K562 (cell line): ENCODE measurements around the gene AKAP10. TPM values are rescaled to one million over a fixed set of nuclear protein-coding genes. Genes with fewer than 3 reads are reported as not detected.

Source experiments
- CXXC5 ChIP-seq: fragments of 250-450 bp; sonication (Bioruptor Pico); IDR thresholded peaks from 2 replicates; pipeline ENCODE4 v1.8.0; 2022; ENCODE audit warnings: inconsistent platforms, mild to moderate bottlenecking, moderate library complexity
- ELF1 ChIP-seq: fragments of 200-800 bp; sonication (Bioruptor generic); IDR thresholded peaks from 2 replicates; pipeline ENCODE4 v1.6.1; 2016; ENCODE audit warnings: missing genetic modification characterization, missing compliant biosample characterization
- ERF ChIP-seq: fragments of 450-650 bp; formaldehyde crosslinking; IDR thresholded peaks from 2 replicates; pipeline ENCODE4 v1.4.0; 2020; ENCODE audit warnings: mild to moderate bottlenecking, mixed read lengths
- ETV1 ChIP-seq: fragments of 450-650 bp; conservative IDR thresholded peaks from 2 replicates; pipeline ENCODE4 v1.6.1; 2016; ENCODE audit warnings: missing genetic modification characterization, control low read depth, low read depth, missing compliant biosample characterization
- ETV6 ChIP-seq, 3 experiments: fragments of 150-350 bp in 1 of 3; sonication (generic) in 1 of 3; formaldehyde crosslinking in 1 of 3; IDR thresholded peaks; 2 replicates each; pipeline versions ENCODE4 v1.6.1 to v1.8.0; 2014 to 2022; ENCODE audit warnings: borderline replicate concordance in 2 of 3, low read depth in 2 of 3, antibody characterized with exemption in 1 of 3, low read length in 1 of 3, mild to moderate bottlenecking in 1 of 3, missing genetic modification reagents in 1 of 3
- HMGN3 ChIP-seq: IDR thresholded peaks from 2 replicates; pipeline ENCODE4 v1.6.1; 2011; ENCODE audit warnings: borderline replicate concordance, low read depth, mild to moderate bottlenecking, mixed read lengths, low read length; ENCODE audit not compliant: insufficient read length; ENCODE audit errors: extremely low read depth
- L3MBTL2 ChIP-seq: fragments of 450-650 bp; IDR thresholded peaks from 2 replicates; pipeline ENCODE4 v1.6.1; 2016; ENCODE audit warnings: mild to moderate bottlenecking, moderate library complexity
- MBD1 ChIP-seq: fragments of 250-450 bp; sonication (Bioruptor Pico); IDR thresholded peaks from 2 replicates; pipeline ENCODE4 v1.8.0; 2022; ENCODE audit warnings: inconsistent platforms
- MED1 ChIP-seq: sonication (generic); formaldehyde crosslinking; IDR thresholded peaks from 2 replicates; pipeline ENCODE4 v1.8.1; 2023; ENCODE audit warnings: missing genetic modification reagents, borderline replicate concordance
- MTA1 ChIP-seq: fragments of 450-650 bp; IDR thresholded peaks from 2 replicates; pipeline ENCODE4 v1.6.1; 2017; ENCODE audit warnings: borderline replicate concordance
- NCOA4 ChIP-seq: fragments of 450-650 bp; IDR thresholded peaks from 2 replicates; pipeline ENCODE4 v1.6.1; 2018; ENCODE audit warnings: mild to moderate bottlenecking; ENCODE audit not compliant: partially characterized antibody
- POU5F1 ChIP-seq: fragments of 150-350 bp; IDR thresholded peaks from 2 replicates; pipeline ENCODE4 v1.6.1; 2014; ENCODE audit warnings: borderline replicate concordance, low read length, low read depth, mild to moderate bottlenecking; ENCODE audit not compliant: partially characterized antibody
- PREB ChIP-seq: sonication (generic); formaldehyde crosslinking; IDR thresholded peaks from 2 replicates; pipeline ENCODE4 v1.8.1; 2023; ENCODE audit warnings: mild to moderate bottlenecking, missing genetic modification reagents
- RBM22 ChIP-seq: fragments of 200-400 bp; formaldehyde crosslinking; IDR thresholded peaks from 2 replicates; pipeline ENCODE4 v1.6.1; 2018; ENCODE audit warnings: low read length, low read depth; ENCODE audit not compliant: poor library complexity, severe bottlenecking
- SIN3B ChIP-seq: fragments of 450-650 bp; IDR thresholded peaks from 2 replicates; pipeline ENCODE4 v1.6.1; 2017; ENCODE audit warnings: low read depth, mild to moderate bottlenecking, moderate library complexity
- TCFL5 ChIP-seq: fragments of 250-450 bp; sonication (Bioruptor Pico); conservative IDR thresholded peaks from 2 replicates; pipeline ENCODE4 v1.6.1; 2021; ENCODE audit warnings: mild to moderate bottlenecking, moderate library complexity, matching md5 sums
- ZBTB43 ChIP-seq: sonication (generic); formaldehyde crosslinking; IDR thresholded peaks from 2 replicates; pipeline ENCODE4 v1.8.0; 2023; ENCODE audit warnings: mild to moderate bottlenecking, missing genetic modification reagents
- ZC3H8 ChIP-seq: fragments of 450-650 bp; IDR thresholded peaks from 2 replicates; pipeline ENCODE4 v1.6.1; 2017
- ZNF280A ChIP-seq: fragments of 450-650 bp; IDR thresholded peaks from 2 replicates; pipeline ENCODE4 v1.6.1; 2018; ENCODE audit warnings: mild to moderate bottlenecking, low read depth; ENCODE audit not compliant: partially characterized antibody
- ZNF445 ChIP-seq: fragments of 250-450 bp; sonication (Bioruptor Pico); IDR thresholded peaks from 2 replicates; pipeline ENCODE4 v1.4.0; 2020; ENCODE audit warnings: low read depth, mild to moderate bottlenecking, moderate library complexity
- ZNF75A ChIP-seq: fragments of 450-650 bp; formaldehyde crosslinking; IDR thresholded peaks from 2 replicates; pipeline ENCODE4 v1.4.0; 2020; ENCODE audit warnings: mild to moderate bottlenecking
- polyA plus RNA-seq, 8 experiments: library from polyadenylated mRNA; depleted of rRNA in 4 of 8; stranded (reverse) in 5 of 8; unstranded in 3 of 8; fragments of >200 nt; fragmentation: Nextera tagmentation in 2 of 8; fragmentation: Illumina TruSeq in 1 of 8; extraction: Ambion mirVana in 2 of 8; extraction: Trizol in 1 of 8; gene quantifications; 2 replicates each; pipeline versions ENCODE4 v1.2.1 to v1.2.3, GENCODE V29; 2011 to 2014; ENCODE audit warnings: inconsistent platforms in 1 of 8, missing spikeins in 1 of 8
- total RNA-seq, 7 experiments: library from RNA; depleted of rRNA in 6 of 7; stranded (reverse); fragments of >200 nt in 6 of 7; fragmentation: Illumina TruSeq in 2 of 7; extraction: Trizol in 2 of 7; gene quantifications; 2 replicates each; pipeline versions ENCODE4 v1.2.1 to v1.2.3, GENCODE V29; 2011 to 2021; ENCODE audit warnings: low replicate concordance in 1 of 7

Gene AKAP10
- total and polyA plus RNA-seq, 9 of the 15 experiments (the other 6 are each of a cell fraction or from before 2014, with no cell fraction given) = 4.0 to 20.3 (median 8.2) TPM

- no peak for TF ChIP-seq ZNF280A
- TF ChIP-seq ERF (CRISPR knock-in tag) = no peak
- no peak for TF ChIP-seq ETV6 (IDR thresholded peaks at IDR 0.05; ENCODE audit: borderline replicate concordance in 1 of 2, low read depth in 2 of 2, low read length in 1 of 2)
- TF ChIP-seq ETV6 (CRISPR knock-in tag; IDR thresholded peaks at IDR 0.05; ENCODE audit: borderline replicate concordance) = 0 out of 2 replicates have a peak, but pooled peaks have one; percentile 60
- TF ChIP-seq ZNF75A (CRISPR knock-in tag) = no peak
- TF ChIP-seq SIN3B = 0 out of 2 replicates have a peak, but pooled peaks have one; percentile 17
- peak; percentile 89 for TF ChIP-seq ELF1 (tag)
- no peak for TF ChIP-seq MED1 (CRISPR knock-in tag)
- no peak for TF ChIP-seq PREB
- TF ChIP-seq NCOA4 = no peak
- no peak for TF ChIP-seq MTA1
- peak; percentile 95 for TF ChIP-seq CXXC5 (CRISPR knock-in tag)
- no peak for TF ChIP-seq MBD1
- TF ChIP-seq ETV1 = peak; percentile 30
- no peak for TF ChIP-seq ZNF445 (CRISPR knock-in tag)
- TF ChIP-seq TCFL5 (CRISPR knock-in tag) = no peak
- no peak for TF ChIP-seq ZC3H8
- no peak for TF ChIP-seq ZBTB43
- no peak for TF ChIP-seq POU5F1
- peak; percentile 46 for TF ChIP-seq HMGN3
- TF ChIP-seq L3MBTL2 = peak; percentile 98
- no peak for TF ChIP-seq RBM22
These were observed at the start of gene AKAP10 (continued) for GRCh38 chr17:19977293-19978208.
